Smooth muscle cell (in vitro differentiated cells): ENCODE results near the gene SLC15A1. TPM values are rescaled to one million over a fixed set of nuclear protein-coding genes. Genes with fewer than 3 reads are reported as not detected.

Experiments used
- DNase-seq: peaks from one replicate; lab custom pipeline; 2025; ENCODE audit not compliant: unreplicated experiment; lab: John Stamatoyannopoulos, UW
- H2AFZ ChIP-seq: fragments of 200-600 bp; sonication (generic); 2 replicates; pipeline ENCODE4 v1.6.0; 2016; ENCODE audit warnings: antibody characterized with exemption, low read depth, mild to moderate bottlenecking
- H3F3A ChIP-seq: fragments of 200-600 bp; sonication (generic); 2 replicates; pipeline ENCODE4 v1.6.0; 2017; ENCODE audit warnings: antibody characterized with exemption, low read depth
- H3K27ac ChIP-seq: fragments of 200-600 bp; sonication (generic); 2 replicates; pipeline ENCODE4 v1.5.1; 2016; ENCODE audit warnings: low read depth, mild to moderate bottlenecking
- H3K27me3 ChIP-seq: fragments of 200-600 bp; sonication (generic); 2 replicates; pipeline ENCODE4 v1.6.1; 2016; ENCODE audit warnings: low read depth, mild to moderate bottlenecking
- H3K36me3 ChIP-seq: fragments of 200-600 bp; sonication (generic); 2 replicates; pipeline ENCODE4 v1.5.1; 2016; ENCODE audit warnings: low read depth
- H3K4me1 ChIP-seq: fragments of 200-600 bp; sonication (generic); 2 replicates; pipeline ENCODE4 v1.5.1; 2016; ENCODE audit warnings: low read depth
- H3K4me2 ChIP-seq: fragments of 200-600 bp; sonication (generic); 2 replicates; pipeline ENCODE4 v1.6.0; 2016; ENCODE audit warnings: mild to moderate bottlenecking
- H3K4me3 ChIP-seq: fragments of 200-600 bp; sonication (generic); 2 replicates; pipeline ENCODE4 v1.5.1; 2016; ENCODE audit warnings: mild to moderate bottlenecking
- H3K79me2 ChIP-seq: fragments of 200-600 bp; sonication (generic); 2 replicates; pipeline ENCODE4 v1.6.0; 2016; ENCODE audit warnings: low read depth, mild to moderate bottlenecking
- H3K9ac ChIP-seq: fragments of 200-600 bp; sonication (generic); 2 replicates; pipeline ENCODE4 v1.6.0; 2016; ENCODE audit warnings: low read depth
- H3K9me3 ChIP-seq: fragments of 200-600 bp; sonication (generic); replicated peaks from 2 replicates; pipeline ENCODE4 v1.5.1; 2016; ENCODE audit warnings: low read depth
- H4K20me1 ChIP-seq: fragments of 200-600 bp; sonication (generic); 2 replicates; pipeline ENCODE4 v1.6.0; 2016; ENCODE audit warnings: low read depth
- CTCF ChIP-seq: fragments of 200-600 bp; sonication (generic); IDR thresholded peaks from 2 replicates; pipeline ENCODE4 v1.5.1; 2017; ENCODE audit warnings: borderline replicate concordance, mild to moderate bottlenecking, antibody characterized with exemption; ENCODE audit not compliant: insufficient read depth, poor library complexity, severe bottlenecking
- WGBS: methylation state at CpG from one replicate; pipeline ENCODE4 v1.1.7; 2016; ENCODE audit warnings: low lambda C conversion rate; 5-methylcytosine and 5-hydroxymethylcytosine counted together
- polyA plus RNA-seq: library from polyadenylated mRNA; unstranded; fragments of >200 nt; fragmentation: Nextera tagmentation; extraction: Ambion mirVana; gene quantifications from 2 replicates; pipeline ENCODE4 v1.2.1, GENCODE V29; 2016
- total RNA-seq: library from RNA; depleted of rRNA; stranded (reverse); fragments of >200 nt; gene quantifications from 2 replicates; pipeline ENCODE4 v1.2.3, GENCODE V29; 2014

The SLC15A1 gene
- total and polyA plus RNA-seq, 2 experiments from 2014 or later, result 0.13 to 0.31 TPM

GRCh38 chr13:98795220-98795619 lies 42.7 kb upstream of the SLC15A1 start:
- WGBS, result 98% methylated on average over 6 of the region's 6 CpGs
- Histone ChIP-seq H3K79me2 (no peaks in the 10 kb centered on the region), H3K9ac (no peak overlapping the region), H3K27me3 (no peaks in the 10 kb centered on the region), H2AFZ (no peak overlapping the region), H3K4me1 (no peaks in the 10 kb centered on the region), H3K4me2 (no peak overlapping the region), H3K4me3 (no peak overlapping the region), H3F3A (no peaks in the 10 kb centered on the region), H3K36me3 (no peaks in the 10 kb centered on the region), H3K27ac (no peak overlapping the region), H3K9me3 (no peaks in the 10 kb centered on the region), H4K20me1 (no peaks in the 10 kb centered on the region)
- DNase-seq, result no peak
- no peak for TF ChIP-seq CTCF

- Histone ChIP-seq H2AFZ (no peak overlapping the region), H3K9ac (no peak overlapping the region), H3K9me3 (no peaks in the 10 kb centered on the region), H3K4me3 (no peak overlapping the region), H3K4me1 (no peaks in the 10 kb centered on the region), H3K27me3 (no peaks in the 10 kb centered on the region), H4K20me1 (no peaks in the 10 kb centered on the region), H3K27ac (no peak overlapping the region), H3F3A (no peaks in the 10 kb centered on the region), H3K79me2 (no peaks in the 10 kb centered on the region), H3K36me3 (no peaks in the 10 kb centered on the region), H3K4me2 (no peak overlapping the region)
- TF ChIP-seq CTCF, result no peak
- WGBS, result 96% methylated on average over 12 of the region's 12 CpGs
- DNase-seq, result no peak
Measured at GRCh38 chr13:98794498-98794897, 42.0 kb upstream of the SLC15A1 start.

- 93% methylated on average over 11 of the region's 11 CpGs for WGBS
- DNase-seq, result no peak
- H3K4me2 ChIP-seq, result no peak overlapping the region
- no peaks in the 10 kb centered on the region for H3K36me3 ChIP-seq
- H3K4me3 ChIP-seq, result no peak overlapping the region
- H3K4me1 ChIP-seq, result no peaks in the 10 kb centered on the region
- no peaks in the 10 kb centered on the region for H4K20me1 ChIP-seq
- H3K27me3 ChIP-seq, result no peaks in the 10 kb centered on the region
- H3K9me3 ChIP-seq, result no peaks in the 10 kb centered on the region
- H3F3A ChIP-seq, result no peaks in the 10 kb centered on the region
- no peaks in the 10 kb centered on the region for H3K79me2 ChIP-seq
- no peak overlapping the region for H3K9ac ChIP-seq
- no peak for TF ChIP-seq CTCF
- no peak overlapping the region for H2AFZ ChIP-seq
- H3K27ac ChIP-seq, result peak overlapping the region; percentile 3
Measured at GRCh38 chr13:98792785-98793495, 40.5 kb upstream of the SLC15A1 start.

- H3K4me3 ChIP-seq, result no peak overlapping the region
- no peak overlapping the region for H2AFZ ChIP-seq
- no peaks in the 10 kb centered on the region for H3K4me1 ChIP-seq
- H3K79me2 ChIP-seq, result no peaks in the 10 kb centered on the region
- no peaks in the 10 kb centered on the region for H4K20me1 ChIP-seq
- WGBS, result 61% methylated on average over 9 of the region's 9 CpGs
- DNase-seq, result no peak
- no peaks in the 10 kb centered on the region for H3F3A ChIP-seq
- H3K27me3 ChIP-seq, result no peaks in the 10 kb centered on the region
- no peaks in the 10 kb centered on the region for H3K36me3 ChIP-seq
- peak overlapping the region; percentile 3 for H3K27ac ChIP-seq
- no peak for TF ChIP-seq CTCF
- no peak overlapping the region for H3K9ac ChIP-seq
- no peaks in the 10 kb centered on the region for H3K9me3 ChIP-seq
- H3K4me2 ChIP-seq, result peak overlapping the region; percentile 8
Measured at GRCh38 chr13:98792321-98792720, 39.8 kb upstream of the SLC15A1 start.
